Gastrocnemius medialis (tissue), 4 donors: ENCODE measurements around the gene HMG20A.

Source experiments
- POLR2A ChIP-seq, 2 donors: fragments of 450-650 bp; IDR thresholded peaks; one replicate each; pipeline ENCODE4 v1.6.1; 2017; ENCODE audit warnings: antibody characterized with exemption in 2 of 2, mild to moderate bottlenecking in 2 of 2, moderate library complexity in 2 of 2
- TF ChIP-seq, protein P1 (sequence below), 5 experiments: fragments of 450-650 bp in 3 of 5; fragments of 200-600 bp in 2 of 5; sonication (generic) in 2 of 5; IDR thresholded peaks in 4 of 5; conservative IDR thresholded peaks in 1 of 5; 1 replicate in 4 of 5; 2 replicates in 1 of 5; pipeline ENCODE4 v1.5.1; 2016 to 2019; ENCODE audit warnings: antibody characterized with exemption in 5 of 5, mild to moderate bottlenecking in 3 of 5, moderate library complexity in 3 of 5

DNA sequence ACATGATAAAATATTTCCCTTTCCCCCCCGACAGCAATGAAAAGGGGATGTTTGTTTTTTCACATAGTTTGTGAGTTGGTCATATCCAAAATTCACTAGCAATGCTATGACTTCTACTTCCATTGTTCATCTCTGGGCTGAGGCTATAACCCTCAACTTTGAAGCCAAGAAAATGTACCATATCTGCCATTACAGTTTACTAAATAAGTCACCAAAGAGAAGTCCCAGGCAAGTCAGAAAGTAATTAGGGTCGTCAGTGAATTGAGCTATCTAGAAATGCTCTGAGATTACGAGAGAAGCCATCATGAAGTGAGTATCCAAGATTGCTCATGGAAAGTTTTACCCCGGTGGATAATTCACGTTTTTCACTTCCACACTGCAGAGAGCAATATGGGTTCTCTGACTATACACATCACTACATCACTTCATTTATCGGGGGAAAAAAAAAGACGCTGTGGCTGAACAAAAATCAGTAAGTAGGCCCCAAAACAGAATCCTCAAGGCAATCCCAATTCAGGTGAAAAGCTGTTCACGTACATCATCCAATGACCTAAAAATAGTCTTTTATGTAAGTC, 2.2 kb upstream of the HMG20A start:
- TF ChIP-seq, protein P1, sequence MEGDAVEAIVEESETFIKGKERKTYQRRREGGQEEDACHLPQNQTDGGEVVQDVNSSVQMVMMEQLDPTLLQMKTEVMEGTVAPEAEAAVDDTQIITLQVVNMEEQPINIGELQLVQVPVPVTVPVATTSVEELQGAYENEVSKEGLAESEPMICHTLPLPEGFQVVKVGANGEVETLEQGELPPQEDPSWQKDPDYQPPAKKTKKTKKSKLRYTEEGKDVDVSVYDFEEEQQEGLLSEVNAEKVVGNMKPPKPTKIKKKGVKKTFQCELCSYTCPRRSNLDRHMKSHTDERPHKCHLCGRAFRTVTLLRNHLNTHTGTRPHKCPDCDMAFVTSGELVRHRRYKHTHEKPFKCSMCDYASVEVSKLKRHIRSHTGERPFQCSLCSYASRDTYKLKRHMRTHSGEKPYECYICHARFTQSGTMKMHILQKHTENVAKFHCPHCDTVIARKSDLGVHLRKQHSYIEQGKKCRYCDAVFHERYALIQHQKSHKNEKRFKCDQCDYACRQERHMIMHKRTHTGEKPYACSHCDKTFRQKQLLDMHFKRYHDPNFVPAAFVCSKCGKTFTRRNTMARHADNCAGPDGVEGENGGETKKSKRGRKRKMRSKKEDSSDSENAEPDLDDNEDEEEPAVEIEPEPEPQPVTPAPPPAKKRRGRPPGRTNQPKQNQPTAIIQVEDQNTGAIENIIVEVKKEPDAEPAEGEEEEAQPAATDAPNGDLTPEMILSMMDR (IDR thresholded peaks at IDR 0.05 in 4 of 5, conservative IDR thresholded peaks at IDR 0.05 in 1 of 5) = no peak
- no peak for TF ChIP-seq POLR2A (IDR thresholded peaks at IDR 0.05)
